HCT116 (cell line): ENCODE measurements around the gene NPLOC4. TPM values are rescaled to one million over a fixed set of nuclear protein-coding genes. Genes with fewer than 3 reads are reported as not detected.

Experiments used
- ATAC-seq: fragments of 200-7000 bp; cut with Tn5 transposase; 2 replicates; pipeline ENCODE4 v1.9.1; 2020; ENCODE audit warnings: mild to moderate bottlenecking, moderate library complexity
- BruUV-seq: library from RNA; stranded (reverse); fragments of 400-500 nt; replicated peaks from 2 replicates; lab custom pipeline; 2021; lab: Mats Ljungman, UMichigan
- CTCF ChIA-PET: fragments of 300-600 bp; sonication (Branson Sonifier 250); formaldehyde crosslinking; loops from one replicate; lab custom pipeline; 2021; ENCODE audit warnings: antibody characterized with exemption; lab: Charles Lee
- POLR2A ChIA-PET: fragments of 300-600, 350-600 bp; sonication (Branson Sonifier 250); formaldehyde crosslinking; loops from one replicate; lab custom pipeline; 2021; ENCODE audit warnings: antibody characterized with exemption; lab: Charles Lee
- RAD21 ChIA-PET, 2 experiments: fragments of 300-600 bp; sonication (Branson Sonifier 250); formaldehyde crosslinking; loops; one replicate each; lab custom pipeline; 2023; ENCODE audit warnings: low total read pairs in 2 of 2; ENCODE audit not compliant: uncharacterized antibody in 2 of 2, unreplicated experiment in 2 of 2, low non-redundant PET in 1 of 2; lab: Charles Lee
- DNase-seq: peaks from one replicate; pipeline ENCODE4 v3.0.0-alpha.2; 2010; ENCODE audit warnings: low read depth, low spot score
- H2AFZ ChIP-seq: fragments of 200-600 bp; shearing (Covaris generic), sonication (generic); 2 replicates; pipeline ENCODE4 v1.6.1; 2017; ENCODE audit warnings: low read depth, mixed run types, mixed read lengths, antibody characterized with exemption, low read length; ENCODE audit not compliant: poor library complexity, severe bottlenecking
- H3K27ac ChIP-seq: 2 replicates; pipeline ENCODE4 v1.5.1; 2012; ENCODE audit warnings: low read depth, low read length
- H3K27me3 ChIP-seq: fragments of 200-600 bp; sonication (generic); 2 replicates; pipeline ENCODE4 v1.6.1; 2016; ENCODE audit warnings: mixed run types, low read length, mixed read lengths; ENCODE audit not compliant: insufficient read depth
- H3K36me3 ChIP-seq, 2 experiments: fragments of 200-500 bp in 1 of 2; fragments of 200-600 bp in 1 of 2; sonication (Bioruptor generic) in 1 of 2; sonication (generic) in 1 of 2; 2 replicates each; pipeline versions ENCODE4 v1.5.1 to v1.6.1; 2014 to 2016; ENCODE audit warnings: low read length in 2 of 2, inconsistent platforms in 1 of 2, mixed read lengths in 1 of 2, mixed run types in 1 of 2; ENCODE audit not compliant: insufficient read depth in 2 of 2, control insufficient read depth in 1 of 2
- H3K4me1 ChIP-seq, 2 experiments: fragments of 200-600 bp in 1 of 2; sonication (generic) in 1 of 2; 2 replicates each; pipeline versions ENCODE4 v1.5.1 to v1.6.1; 2012 to 2017; ENCODE audit warnings: low read length in 2 of 2, inconsistent platforms in 1 of 2, mild to moderate bottlenecking in 1 of 2, mixed read lengths in 1 of 2, mixed run types in 1 of 2, moderate library complexity in 1 of 2; ENCODE audit not compliant: insufficient read depth in 2 of 2, control insufficient read depth in 1 of 2
- H3K4me2 ChIP-seq: fragments of 200-600 bp; sonication (generic); 2 replicates; pipeline ENCODE4 v1.6.1; 2017; ENCODE audit warnings: mixed run types, low read length, mixed read lengths
- H3K4me3 ChIP-seq, 2 experiments: fragments of 200-600 bp in 1 of 2; sonication (generic) in 1 of 2; replicated peaks in 1 of 2; 2 replicates each; pipeline ENCODE4 v1.5.1; 2011 to 2016; ENCODE audit warnings: low read length in 2 of 2, control low read depth in 1 of 2, low read depth in 1 of 2, mild to moderate bottlenecking in 1 of 2, mixed read lengths in 1 of 2, mixed run types in 1 of 2
- H3K79me2 ChIP-seq: fragments of 200-600 bp; sonication (generic); 2 replicates; pipeline ENCODE4 v1.6.1; 2017; ENCODE audit warnings: mild to moderate bottlenecking, mixed run types, low read length, moderate library complexity, mixed read lengths; ENCODE audit not compliant: insufficient read depth
- H3K9ac ChIP-seq: fragments of 200-600 bp; sonication (generic); 2 replicates; pipeline ENCODE4 v1.6.1; 2016; ENCODE audit warnings: low read length, mixed read lengths
- H3K9me2 ChIP-seq: fragments of 200-600 bp; sonication (generic), shearing (Covaris generic); 2 replicates; pipeline ENCODE4 v1.6.1; 2017; ENCODE audit warnings: mixed run types, mild to moderate bottlenecking, moderate library complexity; ENCODE audit not compliant: insufficient read depth
- H3K9me3 ChIP-seq, 2 experiments: fragments of 200-500 bp in 1 of 2; fragments of 200-600 bp in 1 of 2; sonication (Bioruptor generic) in 1 of 2; sonication (generic) in 1 of 2; 2 replicates each; pipeline ENCODE4 v1.6.1; 2014 to 2017; ENCODE audit warnings: low read length in 2 of 2, mixed read lengths in 2 of 2, inconsistent platforms in 1 of 2, low read depth in 1 of 2, mild to moderate bottlenecking in 1 of 2, mixed run types in 1 of 2, moderate library complexity in 1 of 2; ENCODE audit not compliant: control insufficient read depth in 1 of 2, insufficient read depth in 1 of 2
- H4K20me1 ChIP-seq: fragments of 200-600 bp; sonication (generic), shearing (Covaris generic); 2 replicates; pipeline ENCODE4 v1.6.1; 2017; ENCODE audit warnings: mixed run types, mild to moderate bottlenecking, moderate library complexity; ENCODE audit not compliant: insufficient read depth
- EZH2 ChIP-seq: fragments of 200-600 bp; sonication (generic); IDR thresholded peaks from 2 replicates; pipeline ENCODE4 v1.6.1; 2017; ENCODE audit warnings: antibody characterized with exemption, mixed run types
- POLR2A ChIP-seq: IDR thresholded peaks from 2 replicates; pipeline ENCODE4 v1.7.0; 2011; ENCODE audit warnings: borderline replicate concordance; ENCODE audit not compliant: insufficient read depth, insufficient read length; ENCODE audit errors: extremely low read depth
- POLR2AphosphoS5 ChIP-seq: IDR thresholded peaks from 2 replicates; pipeline ENCODE4 v1.6.1; 2011; ENCODE audit warnings: mild to moderate bottlenecking, low read depth, low read length, moderate library complexity
- YY1 ChIP-seq: IDR thresholded peaks from 2 replicates; pipeline ENCODE4 v1.6.1; 2011; ENCODE audit warnings: low read length, low read depth, moderate library complexity, mild to moderate bottlenecking; ENCODE audit not compliant: insufficient replicate concordance; ENCODE audit errors: extremely low read depth
- ZBTB33 ChIP-seq: IDR thresholded peaks from 2 replicates; pipeline ENCODE4 v1.6.1; 2011; ENCODE audit warnings: mild to moderate bottlenecking, low read length, moderate library complexity; ENCODE audit not compliant: insufficient replicate concordance; ENCODE audit errors: extremely low read depth
- ZFX ChIP-seq: fragments of 450-650 bp; IDR thresholded peaks from 2 replicates; pipeline ENCODE4 v1.6.1; 2017
- intact Hi-C: fragments of 100-400 bp; cut with micrococcal nuclease; formaldehyde crosslinking; loops from 2 replicates; pipeline ENCODE4 v1.10.0; 2022
- total RNA-seq: library from RNA; stranded (reverse); gene quantifications from one replicate; pipeline ENCODE4 v1.2.1, GENCODE V29; 2021; ENCODE audit not compliant: unreplicated experiment

The NPLOC4 gene
- total RNA-seq, 1 experiment from 2014 or later: 137 TPM

DNA sequence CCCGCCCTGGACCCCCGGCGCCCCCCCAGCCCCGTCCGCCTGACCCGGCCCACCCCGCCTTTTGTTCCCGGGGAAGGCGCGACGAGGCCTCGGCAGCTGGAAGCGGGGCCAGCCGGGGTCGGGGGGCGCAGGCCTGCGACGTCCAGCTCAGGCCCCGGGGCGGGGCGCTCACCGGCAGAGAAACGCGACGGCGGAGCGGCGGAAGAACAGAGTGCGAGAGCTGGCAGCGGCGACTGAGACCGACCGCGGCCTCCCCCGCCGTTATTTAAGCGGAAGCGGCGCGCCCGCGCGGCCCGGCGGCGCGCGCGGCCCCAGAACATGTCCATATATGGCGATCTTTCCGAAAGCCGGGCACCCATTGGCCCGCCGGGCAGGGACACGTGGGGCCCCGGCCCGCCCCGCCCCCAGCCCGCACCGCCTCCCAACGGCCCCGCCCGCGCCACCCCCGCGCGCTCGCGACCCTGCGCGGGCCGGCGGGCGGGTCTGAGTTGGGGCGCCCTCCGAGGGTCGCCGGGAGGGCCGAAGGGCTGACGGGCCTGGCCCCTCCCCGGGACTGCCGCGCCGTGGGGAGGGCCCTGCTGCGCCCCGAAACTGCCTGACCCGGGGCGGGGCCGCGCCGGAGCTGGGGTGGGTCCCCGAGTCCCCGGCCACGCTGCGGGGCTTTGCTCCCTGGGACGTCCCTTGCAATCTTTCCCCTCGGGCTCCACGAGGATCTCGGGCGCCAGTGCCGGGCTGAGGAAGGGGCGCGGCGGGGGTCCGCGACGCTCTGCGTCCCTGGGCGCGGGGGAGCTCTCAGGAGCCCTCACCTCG, 124.1 kb downstream of the NPLOC4 start, which contains the start of gene ACTG1:
ACTG1 (minus strand) TSS at position 238 of the 810 bp plus-strand sequence. CDS start 445 bp downstream, outside the sequence.
- H2AFZ ChIP-seq: no peak within 1 kb of the TSS
- BruUV-seq: no TSS peak
- H3K4me1 ChIP-seq: peaks cover 23 to 77% of the 10 kb centered on the region in 2 experiments

More for the DNA sequence above, 124.1 kb downstream of the NPLOC4 start, which contains the start of gene ACTG1:
- Histone ChIP-seq H3K4me2 (peak within 1 kb of the TSS; percentile 100), H3K79me2 (peaks cover 71% of the 10 kb centered on the region), H4K20me1 (peaks cover 35% of the 10 kb centered on the region; the same call in 1 of the 2 replicates), H3K9me3 (no peaks in the 10 kb centered on the region), H3K27me3 (no peaks in the 10 kb centered on the region), H3K4me3 (peak within 1 kb of the TSS; percentile 90 to 96), H3K27ac (peak within 1 kb of the TSS; percentile 100), H3K9ac (peak within 1 kb of the TSS; percentile 94), H3K9me2 (no peaks in the 10 kb centered on the region), H3K36me3 (peaks cover 19 to 34% of the 10 kb centered on the region in 2 experiments)
- RAD21 ChIA-PET: no interaction called here
- peak; percentile 99 for TF ChIP-seq POLR2A
- TF ChIP-seq EZH2: no peak
- TF ChIP-seq POLR2AphosphoS5: peak; percentile 99
- peak; percentile 47 for TF ChIP-seq ZBTB33
- TF ChIP-seq ZFX: peak; percentile 96; the same call in 1 of the 2 replicates
- TF ChIP-seq YY1: peak; percentile 64
- ATAC-seq: peak; percentile 46
- intact Hi-C loops: no loop called here
- DNase-seq: peak; percentile 80
- POLR2A ChIA-PET: interaction anchor here (0.6 to 2.4 kb wide), 16 partner anchors 8 to 217 kb away, joined by 3 to 12 read pairs (median 4); partner anchors contain the start of genes ARL16, BAHCC1, FAAP100 and FSCN2
- CTCF ChIA-PET: interaction anchor here (1.1 kb wide), 1 partner anchor 40 kb away, joined by 3 read pairs; the partner anchor contains the start of gene FAAP100
